Psoas muscle (tissue), 8 donors: ENCODE results near the gene STAT3. TPM values are rescaled to one million over a fixed set of nuclear protein-coding genes. Genes with fewer than 3 reads are reported as not detected.
"Not testable (repeated sequence)": the region's sequence is repeated elsewhere in the genome, so short reads cannot be mapped to it uniquely, and the experiment has no call there.

Experiments
- ATAC-seq, 4 donors: fragments of 200-7000 bp; cut with Tn5 transposase; one replicate each; pipeline ENCODE4 v1.9.1; 2020; ENCODE audit warnings: moderate library complexity in 3 of 4, mild to moderate bottlenecking in 2 of 4
- DNase-seq, 2 donors: peaks; one replicate each; pipeline ENCODE4 v3.0.0-alpha.2; 2020
- H3K27ac ChIP-seq: fragments of 200-600 bp; one replicate; pipeline ENCODE4 v1.8.0; 2022
- H3K27me3 ChIP-seq, 3 donors: fragments of 200-600 bp in 1 of 3; one replicate each; pipeline versions ENCODE4 v1.6.1 to v1.8.0; 2013 to 2022; ENCODE audit warnings: low read length in 2 of 3, mild to moderate bottlenecking in 2 of 3, moderate library complexity in 1 of 3; ENCODE audit not compliant: insufficient read depth in 3 of 3
- H3K36me3 ChIP-seq, 2 donors: fragments of 200-600 bp in 1 of 2; one replicate each; pipeline versions ENCODE4 v1.6.1 to v1.8.0; 2013 to 2022; ENCODE audit warnings: low read depth in 1 of 2, mild to moderate bottlenecking in 1 of 2, moderate library complexity in 1 of 2; ENCODE audit not compliant: insufficient read depth in 1 of 2
- H3K4me1 ChIP-seq: fragments of 200-600 bp; one replicate; pipeline ENCODE4 v1.8.0; 2022
- H3K4me3 ChIP-seq: fragments of 200-600 bp; one replicate; pipeline ENCODE4 v1.8.0; 2022; ENCODE audit warnings: mild to moderate bottlenecking
- H3K9me3 ChIP-seq: fragments of 200-600 bp; one replicate; pipeline ENCODE4 v1.8.0; 2022
- WGBS, 3 donors: extraction: QIAGEN DNeasy Blood & Tissue Kit; methylation state at CpG; one replicate each; pipeline versions ENCODE4 v1.1.6 to v1.1.7; 2013; 5-methylcytosine and 5-hydroxymethylcytosine counted together
- intact Hi-C, 2 donors: fragments of 100-400 bp; cut with DNase I; formaldehyde crosslinking; loops; one replicate each; pipeline versions ENCODE4 v1.11.0 to v1.14.2; 2022
- polyA plus RNA-seq, 3 donors: library from polyadenylated mRNA; stranded (reverse); fragments of 200-250 nt; gene quantifications; one replicate each; pipeline ENCODE4 v1.2.3, GENCODE V29; 2013
- total RNA-seq, 4 donors: library from RNA; stranded (reverse); fragmentation: NEBNext Ultra II Directional in 2 of 4; extraction: Animal tissue kit (Norgen Biotek cat#: 25700) in 2 of 4; gene quantifications; one replicate each; pipeline versions ENCODE4 v1.2.1 to v1.2.4, GENCODE V29; 2021 to 2023
- TF ChIP-seq, protein P1 (sequence below): fragments of 200-600 bp; IDR thresholded peaks from one replicate; pipeline ENCODE4 v1.8.0; 2022; ENCODE audit warnings: antibody characterized with exemption
- donor health status: healthy with polysubstance abuse.
- donor health status: DM: no; HTN: no; CAD: no; lungs with moderate emphysema.
- donor health status: Bipolar disorder and iron deficiency.
- donor health status: healthy.
- donor health status: DM: yes; HTN: yes; CAD: no.
- donor health status: DM: no; HTN: no; CAD: no.
- donor health status: DM: no; HTN: no; CAD: no.
- donor health status: DM: yes; HTN: yes; CAD: no.

The STAT3 gene
- total and polyA plus RNA-seq, 7 donors = 67.3 to 279 (median 111) TPM

- TF ChIP-seq, protein P1, sequence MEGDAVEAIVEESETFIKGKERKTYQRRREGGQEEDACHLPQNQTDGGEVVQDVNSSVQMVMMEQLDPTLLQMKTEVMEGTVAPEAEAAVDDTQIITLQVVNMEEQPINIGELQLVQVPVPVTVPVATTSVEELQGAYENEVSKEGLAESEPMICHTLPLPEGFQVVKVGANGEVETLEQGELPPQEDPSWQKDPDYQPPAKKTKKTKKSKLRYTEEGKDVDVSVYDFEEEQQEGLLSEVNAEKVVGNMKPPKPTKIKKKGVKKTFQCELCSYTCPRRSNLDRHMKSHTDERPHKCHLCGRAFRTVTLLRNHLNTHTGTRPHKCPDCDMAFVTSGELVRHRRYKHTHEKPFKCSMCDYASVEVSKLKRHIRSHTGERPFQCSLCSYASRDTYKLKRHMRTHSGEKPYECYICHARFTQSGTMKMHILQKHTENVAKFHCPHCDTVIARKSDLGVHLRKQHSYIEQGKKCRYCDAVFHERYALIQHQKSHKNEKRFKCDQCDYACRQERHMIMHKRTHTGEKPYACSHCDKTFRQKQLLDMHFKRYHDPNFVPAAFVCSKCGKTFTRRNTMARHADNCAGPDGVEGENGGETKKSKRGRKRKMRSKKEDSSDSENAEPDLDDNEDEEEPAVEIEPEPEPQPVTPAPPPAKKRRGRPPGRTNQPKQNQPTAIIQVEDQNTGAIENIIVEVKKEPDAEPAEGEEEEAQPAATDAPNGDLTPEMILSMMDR = no peak
- Histone ChIP-seq H3K9me3 (no peaks in the 10 kb centered on the region), H3K4me3 (no peak overlapping the region), H3K27me3 (no peaks in the 10 kb centered on the region), H3K4me1 (peaks cover 34% of the 10 kb centered on the region), H3K36me3 (no peaks in the 10 kb centered on the region), H3K27ac (peak overlapping the region; percentile 72)
- no peak for DNase-seq
- 62 to 67% (median 63%) methylated on average over 9 of the region's 9 CpGs for WGBS, 3 donors
- intact Hi-C loops = no loop called here
- ATAC-seq = peak; percentile 86 to 93 (median 92)
Measured at GRCh38 chr17:42266918-42267766, 121.1 kb downstream of the STAT3 start.

DNA sequence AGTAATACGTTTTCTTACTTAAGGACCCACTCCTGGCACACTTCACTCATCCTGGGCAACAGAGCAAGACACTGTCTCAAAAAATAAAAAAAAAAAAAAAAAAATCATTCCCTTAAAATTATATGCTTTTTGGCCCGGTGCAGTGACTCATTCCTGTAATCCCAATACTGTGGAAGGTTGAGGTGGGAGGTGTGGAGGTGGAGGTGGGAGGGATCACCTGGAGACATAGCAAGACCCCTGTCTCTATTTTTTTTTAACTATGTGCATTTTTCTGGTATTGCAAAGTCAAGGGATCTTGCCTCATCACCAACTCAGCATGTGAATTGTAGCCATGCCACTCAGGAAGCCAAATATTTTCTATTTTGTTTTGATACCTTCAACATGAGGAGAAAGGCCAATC is 121.8 kb downstream of the STAT3 start:
- Histone ChIP-seq H3K4me1 (peaks cover 28% of the 10 kb centered on the region), H3K9me3 (no peaks in the 10 kb centered on the region), H3K27me3 (no peaks in the 10 kb centered on the region), H3K4me3 (no peak overlapping the region), H3K36me3 (no peaks in the 10 kb centered on the region), H3K27ac (peak overlapping the region; percentile 72)
- intact Hi-C loops = no loop called here
- DNase-seq (no peak), ATAC-seq (peak in 1 of 4 donors; percentile 6)
- TF ChIP-seq, protein P1 = no peak
- 66 to 82% (median 75%) methylated on average over 2 of the region's 2 CpGs for WGBS, 3 donors

DNA sequence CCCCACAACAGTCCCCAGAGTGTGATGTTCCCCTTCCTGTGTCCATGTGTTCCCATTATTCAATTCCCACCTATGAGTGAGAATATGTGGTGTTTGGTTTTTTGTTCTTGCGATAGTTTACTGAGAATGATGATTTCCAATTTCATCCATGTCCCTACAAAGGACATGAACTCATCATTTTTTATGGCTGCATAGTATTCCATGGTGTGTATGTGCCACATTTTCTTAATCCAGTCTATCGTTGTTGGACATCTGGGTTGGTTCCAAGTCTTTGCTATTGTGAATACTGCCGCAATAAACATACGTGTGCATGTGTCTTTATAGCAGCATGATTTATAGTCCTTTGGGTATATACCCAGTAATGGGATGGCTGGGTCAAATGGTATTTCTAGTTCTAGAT is 123.9 kb downstream of the STAT3 start:
- ATAC-seq, H3K4me3 ChIP-seq, H3K27ac ChIP-seq, intact Hi-C loops, DNase-seq, H3K36me3 ChIP-seq, H3K27me3 ChIP-seq, H3K9me3 ChIP-seq: not testable (repeated sequence)
- H3K4me1 ChIP-seq = peaks cover 14% of the 10 kb centered on the region
- WGBS, 3 donors = 95% methylated on average over 2 of the region's 4 CpGs; no CpG with 5 or more reads in 2 of the 3 donors

Other genes with a start within 250 kb of the STAT3 start
- 10 to 100 TPM; 27.3 to 43.2 (median 38.7) TPM for gene RAB5C, start 233.5 kb downstream of the STAT3 start, total RNA-seq
- gene RAB5C, start 233.5 kb downstream of the STAT3 start, polyA plus RNA-seq = 10 to 100 TPM; 41.5 to 70.9 (median 60.0) TPM
- gene KCNH4, start 207.3 kb downstream of the STAT3 start, total RNA-seq = under 1 TPM in 3 of 4 donors, not detected in 1; 0.08 to 0.17 (median 0.11) TPM
- under 1 TPM in 2 of 3 donors, not detected in 1; 0.01 to 0.03 TPM for gene KCNH4, start 207.3 kb downstream of the STAT3 start, polyA plus RNA-seq
- gene HCRT, start 203.0 kb downstream of the STAT3 start, total RNA-seq = not detected
- gene HCRT, start 203.0 kb downstream of the STAT3 start, polyA plus RNA-seq = not detected
- gene GHDC, start 193.9 kb downstream of the STAT3 start, total RNA-seq = 1 to 10 TPM; 4.7 to 9.4 (median 7.0) TPM
- gene GHDC, start 193.9 kb downstream of the STAT3 start, polyA plus RNA-seq = 10 to 100 TPM in 1 of 3 donors, 1 to 10 TPM in 2; 6.8 to 11.5 (median 8.8) TPM
- gene STAT5B, start 112.1 kb downstream of the STAT3 start, total RNA-seq = 10 to 100 TPM; 68.8 to 90.1 (median 81.6) TPM
- gene STAT5B, start 112.1 kb downstream of the STAT3 start, polyA plus RNA-seq = 10 to 100 TPM; 15.9 to 61.3 (median 40.2) TPM
- 10 to 100 TPM; 17.3 to 31.5 (median 23.9) TPM for gene STAT5A, start 99.9 kb downstream of the STAT3 start, total RNA-seq
- gene STAT5A, start 99.9 kb downstream of the STAT3 start, polyA plus RNA-seq = 10 to 100 TPM in 2 of 3 donors, 1 to 10 TPM in 1; 8.1 to 12.5 (median 10.5) TPM
- 100 to 1,000 TPM; 109 to 151 (median 128) TPM for gene CAVIN1, start 34.8 kb upstream of the STAT3 start, total RNA-seq
- gene CAVIN1, start 34.8 kb upstream of the STAT3 start, polyA plus RNA-seq = 10 to 100 TPM; 69.5 to 92.6 (median 92.0) TPM
- gene ATP6V0A1, start 70.4 kb upstream of the STAT3 start, total RNA-seq = 100 to 1,000 TPM in 2 of 4 donors, 10 to 100 TPM in 2; 41.1 to 116 (median 89.6) TPM
- gene ATP6V0A1, start 70.4 kb upstream of the STAT3 start, polyA plus RNA-seq = 10 to 100 TPM; 51.7 to 62.7 (median 61.0) TPM
- 10 to 100 TPM in 3 of 4 donors, 1 to 10 TPM in 1; 9.1 to 17.8 (median 11.7) TPM for gene NAGLU, start 147.8 kb upstream of the STAT3 start, total RNA-seq
- gene NAGLU, start 147.8 kb upstream of the STAT3 start, polyA plus RNA-seq = 10 to 100 TPM; 16.0 to 18.1 (median 17.5) TPM
- gene HSD17B1, start 164.5 kb upstream of the STAT3 start, total RNA-seq = 1 to 10 TPM in 1 of 4 donors, under 1 TPM in 3; 0.54 to 1.2 (median 0.72) TPM
- gene HSD17B1, start 164.5 kb upstream of the STAT3 start, polyA plus RNA-seq = 1 to 10 TPM; 1.3 to 2.1 (median 1.7) TPM
- 10 to 100 TPM; 31.6 to 45.4 (median 37.0) TPM for gene COASY, start 173.7 kb upstream of the STAT3 start, total RNA-seq
- gene COASY, start 173.7 kb upstream of the STAT3 start, polyA plus RNA-seq = 100 to 1,000 TPM in 1 of 3 donors, 10 to 100 TPM in 2; 41.0 to 141 (median 73.5) TPM
- gene MLX, start 178.7 kb upstream of the STAT3 start, total RNA-seq = 10 to 100 TPM; 45.2 to 67.9 (median 55.2) TPM
- gene MLX, start 178.7 kb upstream of the STAT3 start, polyA plus RNA-seq = 100 to 1,000 TPM in 1 of 3 donors, 10 to 100 TPM in 2; 71.0 to 108 (median 89.2) TPM
- gene PSMC3IP, start 189.3 kb upstream of the STAT3 start, total RNA-seq = 1 to 10 TPM in 2 of 4 donors, under 1 TPM in 2; 0.26 to 3.3 (median 1.4) TPM
- 10 to 100 TPM in 1 of 3 donors, 1 to 10 TPM in 2; 3.8 to 13.3 (median 5.3) TPM for gene PSMC3IP, start 189.3 kb upstream of the STAT3 start, polyA plus RNA-seq
- gene RETREG3, start 220.9 kb upstream of the STAT3 start, total RNA-seq = 10 to 100 TPM; 31.7 to 43.2 (median 37.6) TPM
- gene RETREG3, start 220.9 kb upstream of the STAT3 start, polyA plus RNA-seq = 10 to 100 TPM; 13.9 to 35.0 (median 15.2) TPM
- 10 to 100 TPM; 46.9 to 78.1 (median 50.4) TPM for gene TUBG1, start 221.2 kb upstream of the STAT3 start, total RNA-seq
- gene TUBG1, start 221.2 kb upstream of the STAT3 start, polyA plus RNA-seq = 10 to 100 TPM; 68.8 to 90.2 (median 81.0) TPM